HG03039 (cell line): ENCODE measurements around the gene LYVE1.
"Not testable (repeated sequence)": the region's sequence is repeated elsewhere in the genome, so short reads cannot be mapped to it uniquely, and the experiment has no call there.

Source experiments
- ATAC-seq: cut with Tn5 transposase; IDR thresholded peaks from one replicate; pipeline ENCODE4 v1.9.1; 2021; ENCODE audit warnings: mild to moderate bottlenecking, moderate library complexity; ENCODE audit not compliant: unreplicated experiment

Gene LYVE1

GRCh38 chr11:10568486-10568941 lies at the start of gene LYVE1:
Gene LYVE1, minus strand, starts transcription at chr11:10568665. Its CDS starts 133 bp downstream, at chr11:10568532.
- ATAC-seq: no peak

DNA sequence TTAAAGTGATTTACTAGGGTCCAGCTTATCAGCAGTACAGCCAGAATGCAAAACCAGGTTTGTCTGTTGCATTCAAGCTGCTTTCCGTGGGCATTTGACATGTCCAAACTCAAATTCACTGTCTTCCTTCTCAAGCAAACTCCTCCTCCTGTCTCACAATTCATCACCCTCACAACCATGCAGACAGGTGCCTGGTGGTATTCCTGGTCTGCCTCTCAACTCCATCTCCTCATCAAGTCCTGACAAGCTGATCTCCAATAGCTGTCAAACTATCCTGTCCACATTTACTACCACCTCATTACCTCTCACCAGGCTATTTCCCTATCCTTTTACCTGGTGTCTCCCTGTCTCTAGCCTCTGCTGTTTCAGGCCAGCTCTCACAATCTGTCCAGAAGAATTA lies 49.1 kb upstream of the LYVE1 start:
- no peak for ATAC-seq

- no peak for ATAC-seq
Measured at GRCh38 chr11:10611979-10612862, 43.8 kb upstream of the LYVE1 start.

DNA sequence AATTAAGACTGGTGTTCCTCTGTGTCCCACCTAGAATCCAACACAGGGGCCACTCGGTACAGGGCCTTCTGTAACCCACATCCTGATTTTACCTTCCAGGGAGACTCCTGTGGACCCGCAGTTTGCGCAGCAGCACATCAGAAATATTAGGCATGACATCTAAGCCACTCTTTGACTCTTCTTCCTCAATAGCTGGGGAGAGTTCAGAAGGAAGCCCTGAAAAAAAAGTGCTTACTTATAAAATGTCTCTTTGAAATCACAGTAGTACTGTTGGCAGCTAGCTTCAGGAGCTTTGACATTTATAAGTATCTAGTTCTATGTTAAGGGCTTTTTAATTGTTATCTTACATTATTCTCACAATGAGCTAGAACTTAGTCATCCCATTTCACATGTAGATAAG lies 41.2 kb upstream of the LYVE1 start:
- no peak for ATAC-seq

DNA sequence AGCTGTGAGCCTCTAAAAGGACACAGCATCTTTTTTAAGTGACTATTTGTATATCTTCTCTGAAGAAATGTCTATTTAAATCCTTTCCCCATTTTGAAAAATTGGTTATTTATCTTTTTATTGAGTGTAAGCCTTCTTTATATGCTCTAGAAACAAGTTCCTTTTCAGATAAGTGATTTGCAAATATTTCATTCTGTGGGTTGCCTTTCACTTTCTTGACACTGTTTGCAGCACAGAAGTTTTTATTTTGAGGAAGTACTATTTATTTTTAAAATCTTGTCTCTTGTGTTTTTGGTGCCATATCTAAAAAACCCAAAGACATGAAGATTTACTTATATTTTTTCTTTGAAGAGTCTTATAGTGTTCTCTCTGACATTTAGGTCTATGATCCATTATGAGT lies 40.1 kb upstream of the LYVE1 start:
- no peak for ATAC-seq

GRCh38 chr11:10607462-10608132 lies 39.1 kb upstream of the LYVE1 start:
- ATAC-seq: no peak

DNA sequence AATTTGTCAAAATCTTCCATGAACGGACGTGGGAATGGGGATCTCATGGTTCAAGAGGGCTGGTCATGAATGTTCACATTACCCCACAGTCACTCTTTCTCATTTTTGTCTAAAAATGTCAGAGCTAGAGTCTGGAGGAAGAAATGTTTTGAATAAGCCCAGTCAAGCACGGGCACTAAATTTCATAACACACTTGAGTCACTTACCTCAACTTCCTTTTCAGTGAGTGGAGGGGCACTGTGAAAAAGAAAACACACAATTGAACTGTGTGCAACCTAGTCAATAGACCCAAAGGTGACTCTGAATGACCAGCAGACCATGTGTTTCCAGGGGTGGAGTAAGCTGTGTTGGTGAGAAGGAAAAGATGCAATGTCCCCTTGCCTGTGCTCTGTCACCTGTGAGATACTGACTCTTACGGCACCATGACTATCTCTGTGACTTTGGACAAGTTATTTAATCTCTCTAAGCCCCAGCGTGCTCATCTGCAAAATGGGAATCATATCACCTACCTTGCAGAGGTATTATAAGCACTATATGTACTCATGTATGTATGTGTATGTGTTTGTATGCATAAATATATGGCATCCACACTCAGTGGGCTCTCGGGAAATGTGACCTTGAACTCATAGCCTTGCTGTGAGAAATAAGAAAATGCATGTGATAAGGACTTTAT lies 38.2 kb upstream of the LYVE1 start:
- peak; percentile 54 for ATAC-seq

GRCh38 chr11:10605941-10606381 lies 37.5 kb upstream of the LYVE1 start:
- ATAC-seq: no peak

GRCh38 chr11:10604798-10605197 lies 36.3 kb upstream of the LYVE1 start:
- no peak for ATAC-seq

DNA sequence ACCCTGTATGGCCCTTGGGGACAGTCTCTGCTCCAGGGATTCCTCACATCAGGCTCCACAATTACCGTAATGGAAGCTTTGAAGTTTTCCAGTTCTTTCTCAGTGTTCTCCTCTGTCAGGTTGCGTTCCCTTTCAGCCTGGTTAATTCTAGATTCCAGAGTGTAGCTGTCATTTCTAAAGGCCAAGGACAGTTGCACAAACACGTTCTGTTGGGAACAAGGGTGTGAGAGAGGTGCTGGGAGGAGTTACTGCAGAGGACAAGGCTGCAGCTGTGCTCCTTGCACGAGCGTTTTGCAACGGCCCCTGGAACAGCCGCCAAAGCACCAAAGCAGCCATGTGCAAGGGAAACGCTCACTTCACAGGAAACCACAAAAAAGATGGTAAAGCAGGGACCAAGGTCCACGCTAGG lies 35.9 kb upstream of the LYVE1 start:
- no peak for ATAC-seq

DNA sequence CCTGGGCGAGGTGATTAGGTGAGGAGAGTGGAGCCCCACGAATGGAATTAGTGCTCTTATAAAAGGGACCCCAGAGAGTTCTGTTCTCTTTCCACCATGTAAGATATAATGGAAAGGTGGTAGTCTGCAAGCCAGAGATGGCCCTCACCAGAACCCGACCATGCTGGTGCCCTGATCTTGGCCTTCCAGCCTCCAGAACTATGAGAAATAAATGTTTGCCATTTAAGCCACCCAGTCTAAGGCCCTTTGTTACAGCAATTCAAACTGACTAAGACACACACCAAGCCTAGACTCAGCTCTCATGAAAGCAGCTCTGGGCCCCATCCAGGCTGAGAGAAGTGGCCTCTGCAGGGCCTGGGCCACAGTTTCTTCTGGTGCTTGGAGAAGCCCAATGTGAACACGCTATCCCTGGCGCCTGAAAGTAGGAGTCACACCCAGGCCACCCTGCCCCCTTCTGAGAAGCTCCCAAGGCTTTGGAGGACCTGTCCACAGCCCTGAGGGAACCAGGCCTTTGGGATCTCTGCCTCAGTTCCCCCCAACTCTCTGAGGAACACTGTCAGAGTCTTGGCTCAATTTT lies 35.3 kb upstream of the LYVE1 start:
- ATAC-seq: no peak

DNA sequence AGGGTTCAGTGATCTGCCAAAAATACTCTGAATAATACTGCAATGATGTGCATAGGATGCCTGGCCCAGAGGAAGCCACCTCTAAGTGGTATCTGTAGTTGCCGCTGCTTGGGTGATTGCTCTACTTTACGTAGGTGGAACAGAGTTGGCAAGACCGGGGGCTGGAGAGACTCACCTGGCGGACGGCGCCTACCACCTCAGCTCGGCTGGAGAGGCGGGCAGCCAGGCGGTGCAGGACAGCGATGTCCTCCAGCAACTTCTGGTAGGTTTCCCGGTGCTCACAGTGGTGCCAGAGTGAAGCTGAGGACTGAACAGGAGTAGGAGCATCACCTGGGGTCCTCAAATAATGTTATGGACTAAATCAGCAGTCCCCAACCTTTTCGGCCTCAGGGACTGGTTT lies 34.5 kb upstream of the LYVE1 start:
- ATAC-seq: no peak

DNA sequence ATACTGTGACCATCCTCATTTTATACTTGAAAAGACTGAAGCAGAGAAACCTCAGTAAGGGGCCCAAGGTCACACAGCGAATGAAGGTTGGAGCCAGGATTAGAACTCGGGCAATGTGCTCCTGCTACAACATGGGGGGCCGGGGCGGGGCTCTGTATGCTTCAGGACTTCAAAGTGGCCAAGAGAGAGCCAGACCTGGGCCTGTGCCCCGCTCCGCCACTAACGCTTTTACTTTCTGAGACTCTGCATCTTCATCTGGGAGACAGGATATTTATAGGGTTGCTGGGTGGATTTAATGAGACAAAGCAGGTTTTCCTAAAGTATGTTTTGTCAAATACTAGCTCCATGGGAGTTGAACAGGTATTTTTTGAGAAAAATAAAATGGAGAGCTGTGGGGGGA lies 33.9 kb upstream of the LYVE1 start:
- no peak for ATAC-seq

DNA sequence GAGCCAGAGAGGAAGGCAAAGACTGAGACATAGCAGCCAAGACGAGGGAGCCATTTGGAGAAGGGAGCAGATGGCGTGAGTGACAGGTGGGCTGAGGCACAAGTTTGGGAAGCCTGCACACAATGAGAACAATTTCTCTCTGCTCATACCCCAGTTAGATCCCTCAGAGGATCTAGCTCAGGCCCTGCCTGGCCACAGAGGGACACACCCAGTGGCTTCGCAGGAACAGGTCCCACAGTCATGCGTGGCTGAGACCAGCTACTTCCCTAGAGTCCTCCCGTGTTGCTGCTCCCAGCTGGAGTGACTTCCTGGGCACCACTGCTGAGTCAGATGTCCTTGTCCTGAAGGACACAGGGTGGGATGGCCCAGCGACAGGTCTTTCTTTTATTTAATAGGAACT lies 33.4 kb upstream of the LYVE1 start:
- no peak for ATAC-seq

- no peak for ATAC-seq
Measured at GRCh38 chr11:10600570-10601248, 32.2 kb upstream of the LYVE1 start.

DNA sequence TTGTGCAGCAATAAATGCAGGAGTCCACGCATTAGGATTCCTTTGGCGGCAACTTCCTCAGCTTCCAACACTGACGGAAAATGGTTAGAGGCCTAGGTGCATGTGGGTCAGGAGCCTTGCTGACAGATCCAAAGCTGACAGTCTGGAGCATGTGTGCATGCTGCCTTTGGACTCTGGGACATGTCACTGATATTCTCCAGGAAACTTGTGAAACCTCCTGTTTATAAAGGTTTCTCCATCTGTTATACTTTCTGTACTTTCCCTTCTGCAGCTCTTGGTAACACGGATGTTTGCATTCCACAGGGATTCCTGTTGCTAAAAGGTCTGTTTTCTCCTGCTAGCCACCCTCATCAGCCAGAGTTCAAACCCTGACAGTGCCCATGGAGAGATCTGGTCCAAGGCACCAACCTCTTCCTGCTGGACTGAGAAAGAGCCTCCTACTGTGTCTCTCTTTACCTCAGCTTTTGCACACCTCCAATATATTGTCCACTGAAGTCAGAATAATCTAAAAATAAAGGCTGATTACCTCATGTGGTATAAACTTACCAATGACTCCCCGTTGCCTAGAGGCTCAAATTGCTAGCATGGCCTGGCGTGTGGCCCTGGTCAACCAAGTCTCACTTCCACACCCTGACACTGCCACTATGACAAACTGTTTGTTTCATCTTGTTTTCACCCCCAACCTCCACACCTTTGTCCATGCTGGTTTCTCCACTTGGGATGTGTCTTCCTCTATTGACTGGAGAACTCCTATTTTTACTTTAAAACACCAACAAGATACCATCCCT lies 31.1 kb upstream of the LYVE1 start:
- ATAC-seq: no peak

DNA sequence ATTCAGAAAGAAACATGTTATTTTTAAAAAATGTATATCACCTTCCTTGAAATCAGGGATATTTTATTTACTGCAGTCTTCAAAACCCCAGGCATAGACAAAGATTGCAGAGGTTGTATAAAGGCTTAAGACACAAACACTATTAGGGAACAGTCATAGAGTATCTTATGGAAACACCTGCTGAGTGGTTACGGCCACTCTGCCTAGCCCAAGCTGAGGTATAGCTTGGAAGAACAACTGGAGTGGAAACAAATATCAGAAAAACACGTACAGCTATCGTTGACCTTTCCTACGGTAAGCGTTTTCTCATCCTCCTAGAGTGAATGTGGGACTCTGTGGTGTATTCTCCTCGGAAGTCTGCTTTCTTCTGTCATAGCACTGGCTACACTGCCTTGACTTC lies 30.4 kb upstream of the LYVE1 start:
- ATAC-seq: no peak

DNA sequence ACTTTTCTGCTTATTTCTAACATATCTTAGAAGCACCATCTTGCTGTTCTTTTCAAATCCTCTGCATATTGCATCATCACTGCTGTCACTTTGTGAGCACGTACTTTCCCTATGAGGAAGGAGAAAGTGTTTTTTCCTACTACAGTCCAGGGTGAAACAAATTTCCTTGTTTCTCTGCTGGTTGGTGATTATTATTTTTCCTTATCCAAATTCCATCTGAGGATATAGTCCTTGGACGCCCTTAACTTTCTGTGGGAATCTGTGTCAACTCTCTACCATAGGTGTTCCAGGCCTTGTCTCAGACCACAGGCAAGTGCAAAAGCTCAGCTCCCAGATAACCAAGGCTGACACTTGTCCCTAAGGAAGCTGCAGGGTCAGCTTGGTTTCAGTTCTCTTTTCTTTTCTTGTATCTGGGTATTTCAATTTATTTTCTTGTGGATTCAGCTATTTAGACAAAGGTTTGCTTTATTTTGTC lies 29.4 kb upstream of the LYVE1 start:
- ATAC-seq: no peak

- ATAC-seq: not testable (repeated sequence)
Measured at GRCh38 chr11:10595840-10596239, 27.4 kb upstream of the LYVE1 start.

GRCh38 chr11:10594407-10594806 lies 25.9 kb upstream of the LYVE1 start:
- no peak for ATAC-seq
